Activated T-cell treated with anti-CD3 and anti-CD28 coated beads, Interleukin-2, amount 50 U/mL, for 24 hours (primary cell): ENCODE data around the gene FAHD1.
A peak's percentile ranks its signal among the peaks of the same experiment; 100 is the strongest.
"Not testable (repeated sequence)": the region's sequence is repeated elsewhere in the genome, so short reads cannot be mapped to it uniquely, and the experiment has no call there.

ENCODE experiments used
- DNase-seq: peaks from one replicate; pipeline ENCODE4 v3.0.0-alpha.2; 2020
- H3K27ac Mint-ChIP-seq: 2 replicates; pipeline ENCODE4 v1.8.0; 2020; ENCODE audit warnings: mild to moderate bottlenecking, mixed read lengths
- H3K27me3 Mint-ChIP-seq: 2 replicates; pipeline ENCODE4 v1.8.0; 2020; ENCODE audit warnings: mixed read lengths
- H3K36me3 Mint-ChIP-seq: 2 replicates; pipeline ENCODE4 v1.8.0; 2020; ENCODE audit warnings: low read depth, mixed read lengths
- H3K4me1 Mint-ChIP-seq: 2 replicates; pipeline ENCODE4 v1.8.0; 2020; ENCODE audit warnings: low read depth, mixed read lengths
- H3K4me3 Mint-ChIP-seq: 2 replicates; pipeline ENCODE4 v1.8.0; 2020; ENCODE audit warnings: mild to moderate bottlenecking, moderate library complexity, mixed read lengths
- H3K9me3 Mint-ChIP-seq: 2 replicates; pipeline ENCODE4 v1.8.0; 2020; ENCODE audit warnings: mixed read lengths

Gene FAHD1

DNA sequence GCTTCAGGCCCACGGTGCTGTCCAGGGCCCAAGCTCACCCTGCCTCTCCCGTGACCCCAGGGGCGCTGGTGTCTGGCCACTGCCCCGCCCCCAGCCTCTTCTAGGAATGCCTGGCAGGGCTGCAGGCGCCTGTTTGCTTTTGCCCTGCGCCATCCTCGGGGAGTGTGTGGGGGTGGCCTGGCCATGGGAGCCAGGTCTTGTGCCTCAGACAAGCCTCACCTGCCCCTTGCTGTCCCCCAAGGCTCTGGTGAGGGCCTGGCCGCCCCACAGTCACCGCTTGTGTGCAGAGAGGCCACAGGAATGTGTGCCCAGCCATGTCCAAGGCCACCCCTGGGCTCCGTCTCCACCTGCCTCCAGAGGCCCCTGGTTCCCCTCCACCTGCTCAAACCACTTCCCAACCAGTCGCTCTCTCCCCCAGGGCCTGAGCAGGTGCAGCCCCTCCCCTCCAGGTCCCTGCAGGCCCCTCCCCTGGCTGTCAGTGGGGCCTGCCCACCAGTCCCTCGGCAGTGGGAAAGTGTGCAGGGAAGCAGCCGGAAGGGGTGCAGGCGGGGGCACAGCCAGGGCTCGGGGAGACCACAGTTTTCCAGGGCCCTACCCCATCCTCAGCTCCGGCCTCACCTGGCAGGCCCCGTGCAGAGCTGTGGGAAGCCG, 32.7 kb upstream of the FAHD1 start:
- Mint-ChIP-seq H3K27me3 (no peaks in the 10 kb centered on the region), H3K4me1 (no peaks in the 10 kb centered on the region), H3K36me3 (peaks cover 34% of the 10 kb centered on the region), H3K27ac (no peak overlapping the region), H3K4me3 (no peak overlapping the region), H3K9me3 (peaks cover 10% of the 10 kb centered on the region)
- DNase-seq = no peak

DNA sequence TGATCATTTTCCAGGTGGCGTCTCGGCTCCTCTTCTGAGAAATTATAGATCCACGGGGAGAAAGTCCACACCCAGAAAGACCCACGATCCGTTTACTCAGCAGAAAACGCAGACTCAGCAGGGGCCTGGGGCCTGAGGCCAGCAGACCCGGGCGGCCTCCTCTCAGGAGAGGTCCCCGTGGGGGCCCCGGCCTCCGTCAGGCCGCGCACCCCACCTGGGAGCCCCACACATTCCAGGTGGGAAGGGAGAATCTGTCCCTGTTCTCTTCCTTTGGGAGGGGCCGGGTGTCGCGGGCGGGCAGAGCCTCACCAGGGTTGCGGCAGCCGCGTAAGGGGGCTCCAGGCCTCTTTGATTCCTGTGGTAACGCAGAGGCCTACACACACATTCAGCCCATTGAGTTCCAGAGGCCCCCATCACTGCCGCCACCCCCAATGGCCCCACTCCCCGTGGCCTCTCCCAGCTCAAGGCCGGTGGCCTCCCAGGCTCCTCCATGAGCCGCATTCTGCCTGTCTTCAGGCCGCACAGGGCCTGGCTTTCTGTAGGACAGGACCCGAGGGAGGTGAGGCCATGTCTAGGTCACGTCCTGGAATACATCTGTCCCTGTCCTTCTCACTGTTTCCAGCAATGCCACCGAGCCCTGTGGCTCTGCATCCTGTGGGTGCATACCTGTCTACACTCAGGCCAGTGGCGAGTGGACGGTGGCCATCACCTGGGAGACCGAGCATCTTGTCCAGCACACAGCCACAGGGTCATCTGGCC, 31.9 kb upstream of the FAHD1 start:
- no peak overlapping the region for H3K27ac Mint-ChIP-seq
- H3K9me3 Mint-ChIP-seq = peaks cover 12% of the 10 kb centered on the region
- no peaks in the 10 kb centered on the region for H3K4me1 Mint-ChIP-seq
- DNase-seq = no peak
- H3K36me3 Mint-ChIP-seq = peaks cover 41% of the 10 kb centered on the region
- no peaks in the 10 kb centered on the region for H3K27me3 Mint-ChIP-seq
- no peak overlapping the region for H3K4me3 Mint-ChIP-seq

DNA sequence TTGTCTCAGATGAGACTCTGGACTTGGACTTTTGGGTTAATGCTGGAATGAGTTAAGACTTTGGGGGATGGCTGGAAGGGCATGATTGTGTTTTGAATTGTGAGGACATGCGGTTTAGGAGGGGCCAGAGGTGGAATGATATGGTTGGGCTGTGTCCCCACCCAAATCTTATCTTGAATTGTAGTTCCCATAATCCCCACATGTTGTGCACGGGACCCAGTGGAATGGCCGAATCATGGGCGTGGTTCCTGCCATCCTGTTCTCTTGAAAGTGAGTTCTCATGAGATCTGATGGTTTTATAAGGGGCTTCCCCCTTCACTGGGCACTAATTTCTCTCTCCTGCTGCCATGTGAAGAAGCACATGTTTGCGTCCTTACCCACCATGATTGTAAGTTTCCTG, 27.7 kb upstream of the FAHD1 start:
- not testable (repeated sequence) for H3K27ac Mint-ChIP-seq

DNA sequence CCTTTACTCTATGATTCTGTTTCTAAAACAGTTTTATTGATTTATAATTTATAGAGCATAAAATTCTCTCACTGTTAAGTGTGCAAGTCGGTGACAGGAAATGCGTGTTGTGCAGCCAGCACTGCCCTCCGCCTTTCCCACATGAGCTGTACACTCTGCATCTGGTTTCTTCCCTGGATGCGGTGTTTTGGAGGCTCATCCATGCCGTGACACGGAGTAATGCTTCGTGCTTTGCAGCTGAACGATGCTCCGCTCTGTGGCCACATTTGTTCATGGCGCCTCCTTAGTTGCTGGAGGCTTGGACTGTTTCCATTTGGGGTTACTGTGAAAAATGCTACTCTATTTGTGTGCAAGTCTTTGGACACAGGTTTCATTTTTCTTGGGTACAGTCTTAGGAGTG, 26.3 kb upstream of the FAHD1 start:
- H3K4me3 Mint-ChIP-seq = no peak overlapping the region
- H3K9me3 Mint-ChIP-seq = peaks cover 12% of the 10 kb centered on the region
- H3K4me1 Mint-ChIP-seq = no peaks in the 10 kb centered on the region
- no peak overlapping the region for H3K27ac Mint-ChIP-seq
- no peaks in the 10 kb centered on the region for H3K27me3 Mint-ChIP-seq
- DNase-seq = no peak
- H3K36me3 Mint-ChIP-seq = peaks cover 60% of the 10 kb centered on the region

More for the DNA sequence above, 27.7 kb upstream of the FAHD1 start:
- not testable (repeated sequence) for H3K4me3 Mint-ChIP-seq, DNase-seq, H3K4me1 Mint-ChIP-seq, H3K27me3 Mint-ChIP-seq
- peaks cover 50% of the 10 kb centered on the region for H3K36me3 Mint-ChIP-seq
- peaks cover 12% of the 10 kb centered on the region for H3K9me3 Mint-ChIP-seq

DNA sequence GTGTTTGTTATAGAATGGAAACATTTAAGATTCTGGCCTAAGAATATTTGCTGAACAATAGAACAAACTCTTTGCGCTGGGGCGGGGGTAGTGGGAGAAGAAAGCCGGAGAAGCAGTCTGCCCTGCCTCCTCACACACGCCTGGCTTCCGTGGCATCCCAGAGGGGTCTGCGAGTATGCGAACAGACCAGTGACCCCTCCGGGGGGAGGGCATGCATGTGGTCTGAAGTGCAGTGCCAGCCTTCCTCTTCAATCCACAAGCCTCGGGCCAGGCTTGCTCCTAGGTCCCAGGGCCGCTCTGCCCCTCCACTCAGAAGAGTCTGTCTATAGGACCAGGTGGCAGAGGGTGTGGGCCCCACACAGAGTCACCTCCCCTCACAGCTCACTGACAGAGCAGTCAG, 19.4 kb upstream of the FAHD1 start:
- H3K36me3 Mint-ChIP-seq = peaks cover 66% of the 10 kb centered on the region
- no peaks in the 10 kb centered on the region for H3K27me3 Mint-ChIP-seq
- no peak overlapping the region for H3K27ac Mint-ChIP-seq
- no peak overlapping the region for H3K4me3 Mint-ChIP-seq
- no peaks in the 10 kb centered on the region for H3K9me3 Mint-ChIP-seq
- no peak for DNase-seq
- peaks cover 2% of the 10 kb centered on the region for H3K4me1 Mint-ChIP-seq

DNA sequence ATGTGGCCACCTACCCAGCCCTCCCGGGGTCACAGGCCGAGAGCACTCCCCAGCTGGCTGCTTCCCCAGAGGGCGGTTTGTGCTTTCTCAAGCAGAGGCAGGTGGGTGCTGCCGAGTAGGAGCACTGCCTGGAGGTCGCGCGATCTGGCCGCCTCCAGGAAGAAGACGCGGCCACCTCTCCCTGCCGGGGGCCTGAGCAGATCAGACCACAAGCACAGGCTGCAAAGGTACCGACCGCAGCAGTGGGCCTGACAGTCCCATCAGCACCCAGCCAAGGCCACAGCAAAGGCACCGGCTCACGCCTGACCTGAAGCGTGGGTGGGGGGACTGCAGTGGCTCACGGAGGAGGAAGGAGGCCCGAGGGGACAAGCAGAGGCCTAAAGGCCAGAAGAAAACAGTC, 18.3 kb upstream of the FAHD1 start:
- Mint-ChIP-seq H3K27ac (no peak overlapping the region), H3K36me3 (peaks cover 75% of the 10 kb centered on the region), H3K4me3 (no peak overlapping the region), H3K9me3 (no peaks in the 10 kb centered on the region), H3K27me3 (no peaks in the 10 kb centered on the region), H3K4me1 (peaks cover 11% of the 10 kb centered on the region)
- DNase-seq = no peak

DNA sequence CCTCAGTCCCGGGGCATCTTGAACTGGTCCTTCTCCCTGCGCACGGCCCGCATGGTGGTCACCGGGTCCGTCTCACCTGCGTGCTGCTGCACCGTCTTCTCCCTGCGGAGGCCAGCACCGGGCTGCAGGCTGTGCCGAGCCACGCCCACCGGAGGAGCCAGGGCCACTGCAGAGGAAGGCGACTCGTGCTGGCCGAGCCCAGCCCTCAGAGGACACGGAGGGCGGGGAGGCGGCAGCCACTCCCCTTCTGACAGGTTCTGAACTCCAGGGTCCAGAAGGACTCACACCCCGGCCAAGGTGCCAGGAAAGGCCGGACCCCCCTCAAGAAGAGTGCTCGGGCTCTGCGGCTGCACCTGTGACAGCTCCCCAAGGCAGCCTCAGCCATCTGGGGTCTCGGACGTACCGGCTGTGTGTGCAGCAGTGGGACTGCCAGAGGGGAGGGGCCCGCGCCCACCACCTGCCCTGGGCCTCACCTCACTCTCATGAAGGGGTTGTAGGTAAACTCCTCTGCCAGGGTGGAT, 17.7 kb upstream of the FAHD1 start:
- Mint-ChIP-seq H3K4me3 (no peak overlapping the region), H3K4me1 (peaks cover 11% of the 10 kb centered on the region), H3K27ac (no peak overlapping the region), H3K27me3 (no peaks in the 10 kb centered on the region), H3K9me3 (no peaks in the 10 kb centered on the region), H3K36me3 (peaks cover 76% of the 10 kb centered on the region)
- no peak for DNase-seq

DNA sequence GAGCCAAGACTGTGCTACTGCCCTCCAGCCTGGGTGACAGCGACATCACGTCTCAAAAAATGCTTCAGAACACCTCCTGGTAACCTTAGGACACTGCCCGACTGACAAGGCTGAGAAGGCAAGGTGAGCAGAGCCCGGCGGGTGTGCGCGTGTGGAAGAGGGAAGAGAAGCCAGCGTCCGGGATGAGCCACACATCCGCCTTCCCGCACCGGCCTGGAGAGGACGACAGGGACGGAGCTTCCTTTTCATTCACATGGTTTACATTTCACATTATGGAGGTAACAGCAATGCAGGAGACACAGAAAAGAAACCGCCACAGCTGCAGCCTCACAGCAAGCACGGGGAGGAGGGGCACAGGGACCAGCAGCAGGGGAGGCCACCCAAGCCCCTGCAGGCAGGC, 16.9 kb upstream of the FAHD1 start:
- H3K4me1 Mint-ChIP-seq = peaks cover 11% of the 10 kb centered on the region
- peaks cover 72% of the 10 kb centered on the region for H3K36me3 Mint-ChIP-seq
- H3K9me3 Mint-ChIP-seq = no peaks in the 10 kb centered on the region
- DNase-seq = no peak
- no peaks in the 10 kb centered on the region for H3K27me3 Mint-ChIP-seq
- no peak overlapping the region for H3K4me3 Mint-ChIP-seq
- H3K27ac Mint-ChIP-seq = no peak overlapping the region

DNA sequence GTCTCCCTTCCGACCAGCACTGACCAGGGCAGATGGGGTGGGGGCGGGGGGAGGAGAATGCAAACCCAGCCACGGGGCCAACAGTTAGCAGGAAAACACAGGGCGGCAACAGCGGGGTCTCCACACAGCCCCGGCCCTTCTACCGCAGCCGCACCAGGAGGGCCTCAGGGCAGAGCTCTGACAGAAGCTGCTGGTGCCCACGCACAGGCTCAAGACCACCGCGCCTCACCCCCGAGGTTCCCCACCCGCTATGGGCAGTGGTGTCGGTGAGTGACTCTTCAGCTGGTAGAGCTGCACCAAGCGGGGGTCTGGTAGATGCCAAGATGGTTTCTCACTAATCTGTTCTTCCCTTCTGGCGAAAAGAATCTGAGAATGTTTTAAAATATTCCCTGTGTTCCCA, 16.5 kb upstream of the FAHD1 start:
- Mint-ChIP-seq H3K27ac (no peak overlapping the region), H3K36me3 (peaks cover 72% of the 10 kb centered on the region), H3K27me3 (no peaks in the 10 kb centered on the region), H3K4me1 (peaks cover 11% of the 10 kb centered on the region), H3K4me3 (no peak overlapping the region), H3K9me3 (no peaks in the 10 kb centered on the region)
- DNase-seq = no peak

DNA sequence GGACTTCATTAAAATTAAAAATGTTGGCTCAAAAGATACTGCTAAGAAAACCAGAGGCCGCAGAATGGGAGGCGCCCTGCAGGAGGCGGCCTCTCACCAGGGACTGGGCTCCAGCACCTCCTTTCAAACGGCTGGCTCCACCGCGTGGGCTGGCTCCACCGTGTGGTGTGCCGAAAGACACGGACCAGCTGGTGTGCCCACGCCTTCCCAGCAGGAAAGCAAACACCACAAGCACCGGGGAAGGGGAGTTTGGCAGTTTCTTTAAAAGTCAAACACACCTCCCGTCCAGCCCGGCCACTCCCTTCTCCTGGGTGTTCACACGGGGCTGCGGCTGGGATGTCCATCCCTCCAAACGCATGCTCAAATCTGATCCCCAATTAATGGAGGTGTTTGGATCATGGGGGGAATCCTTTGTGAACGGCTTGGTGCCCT, 14.3 kb upstream of the FAHD1 start:
- DNase-seq = peak; percentile 53
- peak overlapping the region; percentile 74 for H3K27ac Mint-ChIP-seq
- no peaks in the 10 kb centered on the region for H3K9me3 Mint-ChIP-seq
- peaks cover 67% of the 10 kb centered on the region for H3K36me3 Mint-ChIP-seq
- H3K27me3 Mint-ChIP-seq = no peaks in the 10 kb centered on the region
- no peak overlapping the region for H3K4me3 Mint-ChIP-seq
- H3K4me1 Mint-ChIP-seq = peaks cover 11% of the 10 kb centered on the region

DNA sequence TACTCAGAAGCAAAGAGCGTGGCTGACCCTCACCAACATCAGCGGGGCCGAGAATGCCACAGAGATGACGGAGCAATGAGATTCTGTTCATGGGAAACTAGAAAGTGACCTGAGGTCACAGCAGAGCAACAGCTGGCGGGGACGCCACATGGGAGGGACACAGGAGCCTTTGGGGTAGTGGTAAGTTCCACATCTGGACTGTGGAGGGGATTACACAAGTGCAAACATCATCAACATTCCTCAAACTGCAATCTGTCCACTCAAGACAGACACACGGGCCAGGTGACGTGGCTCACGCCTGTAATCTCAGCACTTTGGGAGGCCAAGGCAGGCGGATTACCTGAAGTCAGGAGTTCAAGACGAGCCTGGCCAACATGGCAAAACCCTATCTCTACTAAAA, 11.5 kb upstream of the FAHD1 start:
- peak overlapping the region; percentile 45 for H3K27ac Mint-ChIP-seq
- no peaks in the 10 kb centered on the region for H3K9me3 Mint-ChIP-seq
- no peak overlapping the region for H3K4me3 Mint-ChIP-seq
- H3K27me3 Mint-ChIP-seq = no peaks in the 10 kb centered on the region
- DNase-seq = no peak
- H3K4me1 Mint-ChIP-seq = peaks cover 11% of the 10 kb centered on the region
- H3K36me3 Mint-ChIP-seq = peaks cover 58% of the 10 kb centered on the region

DNA sequence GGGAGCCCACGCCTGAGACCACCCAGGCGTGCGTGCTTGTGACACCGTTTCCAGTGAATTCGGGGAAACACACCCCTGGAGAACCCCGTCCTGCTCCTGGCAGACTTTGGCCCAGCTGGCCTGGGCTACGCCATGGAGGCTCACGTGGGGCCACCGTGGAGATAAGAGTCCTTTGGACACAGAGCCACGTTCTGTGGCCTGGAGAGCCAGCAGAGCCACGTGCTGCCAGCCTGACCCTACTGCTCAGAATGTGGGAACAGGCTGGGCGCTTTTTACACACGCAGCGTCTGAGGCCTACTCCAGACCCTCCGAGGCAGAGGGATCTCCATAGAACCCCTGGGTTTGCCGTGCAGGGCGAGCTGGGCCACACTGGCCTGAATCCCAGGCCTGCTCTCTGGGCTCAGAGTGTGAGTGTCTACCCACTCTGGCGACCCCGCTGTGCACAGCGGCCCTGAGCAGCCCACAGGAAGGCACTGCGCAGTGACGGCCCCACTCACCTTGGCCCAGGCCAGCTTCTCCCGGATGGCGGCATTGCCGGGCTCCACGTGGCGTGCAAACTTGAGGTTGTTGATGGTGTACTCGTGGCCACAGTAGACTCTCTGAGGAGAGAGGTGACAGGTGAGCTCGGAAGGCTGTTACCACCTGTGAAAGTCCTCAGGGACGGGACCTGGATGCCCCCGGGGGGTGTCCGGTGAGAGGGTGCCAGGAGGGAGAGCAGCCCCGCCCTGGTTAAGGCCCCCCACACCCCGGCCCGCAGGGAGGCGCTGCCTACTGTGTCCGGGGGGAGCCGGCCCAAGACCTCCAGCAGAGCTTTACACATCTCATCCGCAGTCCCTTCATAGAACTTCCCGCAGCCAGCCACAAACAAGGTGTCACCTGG, 10.4 kb upstream of the FAHD1 start:
- no peak overlapping the region for H3K27ac Mint-ChIP-seq
- peaks cover 67% of the 10 kb centered on the region for H3K36me3 Mint-ChIP-seq
- H3K9me3 Mint-ChIP-seq = no peaks in the 10 kb centered on the region
- H3K4me1 Mint-ChIP-seq = peaks cover 11% of the 10 kb centered on the region
- no peak overlapping the region for H3K4me3 Mint-ChIP-seq
- no peaks in the 10 kb centered on the region for H3K27me3 Mint-ChIP-seq
- no peak for DNase-seq

DNA sequence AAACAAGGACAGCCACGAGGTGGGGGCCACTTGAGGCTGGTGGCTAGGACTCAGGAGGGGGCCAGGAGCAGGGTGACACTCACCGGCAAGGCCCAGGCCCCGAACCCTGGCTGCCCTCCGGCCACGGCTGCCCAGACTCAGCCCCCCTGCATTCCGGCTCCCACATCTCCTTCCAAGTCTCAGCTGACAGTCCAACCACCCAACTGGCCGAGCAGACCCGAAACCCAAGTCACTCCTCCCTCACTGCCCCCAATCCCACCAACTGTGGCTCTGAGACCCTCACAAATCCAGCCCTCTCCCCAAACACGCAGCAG, 9.8 kb upstream of the FAHD1 start:
- H3K27ac Mint-ChIP-seq = peak overlapping the region; percentile 29
- H3K9me3 Mint-ChIP-seq = no peaks in the 10 kb centered on the region
- H3K4me3 Mint-ChIP-seq = no peak overlapping the region
- H3K4me1 Mint-ChIP-seq = peaks cover 11% of the 10 kb centered on the region
- no peak for DNase-seq
- H3K27me3 Mint-ChIP-seq = no peaks in the 10 kb centered on the region
- H3K36me3 Mint-ChIP-seq = peaks cover 70% of the 10 kb centered on the region

DNA sequence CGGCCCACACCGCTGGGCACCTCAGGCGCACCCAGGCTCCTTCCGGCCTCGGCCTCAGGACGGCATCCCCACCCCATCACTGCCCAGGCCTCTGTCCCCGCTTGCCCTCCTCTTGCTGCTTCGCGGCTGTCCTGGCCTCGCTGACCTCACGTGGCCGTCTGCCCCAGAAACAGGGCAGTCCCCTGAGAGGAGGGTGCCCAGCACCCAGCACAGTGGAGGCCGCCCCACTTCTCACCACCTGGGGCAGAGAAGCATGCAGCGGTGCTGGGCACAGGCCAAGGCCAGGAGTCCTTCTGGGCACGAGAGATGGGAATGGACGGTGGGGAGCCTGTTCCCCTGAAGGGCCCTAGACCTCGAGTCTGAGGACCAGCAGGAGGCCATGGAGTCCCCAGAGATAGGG, 9.3 kb upstream of the FAHD1 start:
- peak overlapping the region; percentile 29 for H3K27ac Mint-ChIP-seq
- peaks cover 8% of the 10 kb centered on the region for H3K4me1 Mint-ChIP-seq
- H3K36me3 Mint-ChIP-seq = peaks cover 69% of the 10 kb centered on the region
- no peak for DNase-seq
- no peaks in the 10 kb centered on the region for H3K9me3 Mint-ChIP-seq
- no peaks in the 10 kb centered on the region for H3K27me3 Mint-ChIP-seq
- no peak overlapping the region for H3K4me3 Mint-ChIP-seq
